ENCODE results near the gene ACOX3. TPM values are rescaled to one million over a fixed set of nuclear protein-coding genes. Genes with fewer than 3 reads are reported as not detected.

ACOX3 gene
- total RNA-seq, 2 experiments from 2014 or later: 13.2 to 13.6 TPM

GRCh38 chr4:8338351-8338961 is 102.1 kb downstream of the ACOX3 start:
- H3K4me3 Mint-ChIP-seq: no peak overlapping the region
- H3K27ac Mint-ChIP-seq: no peak overlapping the region
- no peaks in the 10 kb centered on the region for H3K4me1 Mint-ChIP-seq (ENCODE audit: low read depth)

GRCh38 chr4:8336412-8337075 is 104.0 kb downstream of the ACOX3 start:
- no peak overlapping the region for H3K4me3 Mint-ChIP-seq
- CTCF ChIA-PET: no interaction called here
- H3K27me3 Mint-ChIP-seq (ENCODE audit: low read depth): peaks cover 3% of the 10 kb centered on the region
- DNase-seq: no peak
- no peaks in the 10 kb centered on the region for H3K4me1 Mint-ChIP-seq (ENCODE audit: low read depth)
- POLR2A ChIA-PET: no interaction called here
- no peak overlapping the region for H3K27ac Mint-ChIP-seq
- ATAC-seq: no peak
- H3K9me3 Mint-ChIP-seq (ENCODE audit: insufficient read depth): peaks cover 17% of the 10 kb centered on the region
- H3K36me3 Mint-ChIP-seq (ENCODE audit: low read depth): no peaks in the 10 kb centered on the region

More at GRCh38 chr4:8338351-8338961, 102.1 kb downstream of the ACOX3 start:
- no peaks in the 10 kb centered on the region for H3K36me3 Mint-ChIP-seq (ENCODE audit: low read depth)
- ChIA-PET POLR2A (no interaction called here), CTCF (no interaction called here)
- peaks cover 3% of the 10 kb centered on the region for H3K27me3 Mint-ChIP-seq (ENCODE audit: low read depth)
- no peak for DNase-seq
- no peak for ATAC-seq
- peaks cover 17% of the 10 kb centered on the region for H3K9me3 Mint-ChIP-seq (ENCODE audit: insufficient read depth)

GRCh38 chr4:8335848-8336247 is 104.7 kb downstream of the ACOX3 start:
- DNase-seq: no peak
- POLR2A ChIA-PET: no interaction called here
- Mint-ChIP-seq H3K27me3 (ENCODE audit: low read depth) (peaks cover 3% of the 10 kb centered on the region), H3K4me3 (no peak overlapping the region), H3K36me3 (ENCODE audit: low read depth) (no peaks in the 10 kb centered on the region), H3K9me3 (ENCODE audit: insufficient read depth) (peaks cover 17% of the 10 kb centered on the region), H3K4me1 (ENCODE audit: low read depth) (no peaks in the 10 kb centered on the region), H3K27ac (no peak overlapping the region)
- CTCF ChIA-PET: no interaction called here
- ATAC-seq: no peak

- Mint-ChIP-seq H3K4me1 (ENCODE audit: low read depth) (no peaks in the 10 kb centered on the region), H3K4me3 (no peak overlapping the region), H3K9me3 (ENCODE audit: insufficient read depth) (peaks cover 17% of the 10 kb centered on the region), H3K27me3 (ENCODE audit: low read depth) (peaks cover 3% of the 10 kb centered on the region), H3K36me3 (ENCODE audit: low read depth) (no peaks in the 10 kb centered on the region), H3K27ac (no peak overlapping the region)
- ATAC-seq: no peak
- POLR2A ChIA-PET: no interaction called here
- no peak for DNase-seq
- CTCF ChIA-PET: no interaction called here
Observed at GRCh38 chr4:8334786-8335460, 105.6 kb downstream of the ACOX3 start.

- Mint-ChIP-seq H3K4me1 (ENCODE audit: low read depth) (no peaks in the 10 kb centered on the region), H3K27ac (no peak overlapping the region), H3K27me3 (ENCODE audit: low read depth) (no peaks in the 10 kb centered on the region), H3K36me3 (ENCODE audit: low read depth) (no peaks in the 10 kb centered on the region), H3K9me3 (ENCODE audit: insufficient read depth) (peaks cover 17% of the 10 kb centered on the region), H3K4me3 (no peak overlapping the region)
- ChIA-PET CTCF (no interaction called here), POLR2A (no interaction called here)
- ATAC-seq: no peak
- no peak for DNase-seq
Observed at GRCh38 chr4:8333726-8334460, 106.6 kb downstream of the ACOX3 start.

- POLR2A ChIA-PET: no interaction called here
- H3K36me3 Mint-ChIP-seq (ENCODE audit: low read depth): no peaks in the 10 kb centered on the region
- H3K27ac Mint-ChIP-seq: no peak overlapping the region
- H3K4me1 Mint-ChIP-seq (ENCODE audit: low read depth): no peaks in the 10 kb centered on the region
- H3K4me3 Mint-ChIP-seq: no peak overlapping the region
- H3K27me3 Mint-ChIP-seq (ENCODE audit: low read depth): no peaks in the 10 kb centered on the region
- H3K9me3 Mint-ChIP-seq (ENCODE audit: insufficient read depth): peaks cover 17% of the 10 kb centered on the region
- DNase-seq (no peak), ATAC-seq (no peak)
- CTCF ChIA-PET: no interaction called here
Observed at GRCh38 chr4:8332891-8333331, 107.6 kb downstream of the ACOX3 start.

GRCh38 chr4:8332038-8332857 is 108.3 kb downstream of the ACOX3 start:
- H3K4me1 Mint-ChIP-seq (ENCODE audit: low read depth): no peaks in the 10 kb centered on the region
- ATAC-seq (no peak), DNase-seq (no peak)
- POLR2A ChIA-PET: no interaction called here
- no peak overlapping the region for H3K4me3 Mint-ChIP-seq
- no peaks in the 10 kb centered on the region for H3K27me3 Mint-ChIP-seq (ENCODE audit: low read depth)
- CTCF ChIA-PET: no interaction called here
- H3K9me3 Mint-ChIP-seq (ENCODE audit: insufficient read depth): peaks cover 17% of the 10 kb centered on the region
- no peak overlapping the region for H3K27ac Mint-ChIP-seq
- no peaks in the 10 kb centered on the region for H3K36me3 Mint-ChIP-seq (ENCODE audit: low read depth)

- ATAC-seq: no peak
- ChIA-PET CTCF (no interaction called here), POLR2A (no interaction called here)
- Mint-ChIP-seq H3K4me3 (no peak overlapping the region), H3K27ac (no peak overlapping the region), H3K36me3 (ENCODE audit: low read depth) (no peaks in the 10 kb centered on the region), H3K9me3 (ENCODE audit: insufficient read depth) (peaks cover 13% of the 10 kb centered on the region), H3K27me3 (ENCODE audit: low read depth) (no peaks in the 10 kb centered on the region), H3K4me1 (ENCODE audit: low read depth) (no peaks in the 10 kb centered on the region)
- no peak for DNase-seq
Observed at GRCh38 chr4:8331575-8331955, 109.0 kb downstream of the ACOX3 start.

- ChIA-PET CTCF (no interaction called here), POLR2A (no interaction called here)
- peaks cover 11% of the 10 kb centered on the region for H3K9me3 Mint-ChIP-seq (ENCODE audit: insufficient read depth)
- no peak overlapping the region for H3K4me3 Mint-ChIP-seq
- ATAC-seq (no peak), DNase-seq (no peak)
- H3K27me3 Mint-ChIP-seq (ENCODE audit: low read depth): no peaks in the 10 kb centered on the region
- H3K4me1 Mint-ChIP-seq (ENCODE audit: low read depth): no peaks in the 10 kb centered on the region
- H3K36me3 Mint-ChIP-seq (ENCODE audit: low read depth): no peaks in the 10 kb centered on the region
- no peak overlapping the region for H3K27ac Mint-ChIP-seq
Observed at GRCh38 chr4:8330821-8331574, 109.5 kb downstream of the ACOX3 start.

GRCh38 chr4:8329859-8330761 is 110.4 kb downstream of the ACOX3 start:
- POLR2A ChIA-PET: no interaction called here
- DNase-seq (no peak), ATAC-seq (no peak)
- H3K4me1 Mint-ChIP-seq (ENCODE audit: low read depth): no peaks in the 10 kb centered on the region
- peaks cover 2% of the 10 kb centered on the region for H3K9me3 Mint-ChIP-seq (ENCODE audit: insufficient read depth)
- H3K27me3 Mint-ChIP-seq (ENCODE audit: low read depth): no peaks in the 10 kb centered on the region
- no peaks in the 10 kb centered on the region for H3K36me3 Mint-ChIP-seq (ENCODE audit: low read depth)
- CTCF ChIA-PET: no interaction called here
- H3K27ac Mint-ChIP-seq: no peak overlapping the region
- H3K4me3 Mint-ChIP-seq: no peak overlapping the region

GRCh38 chr4:8329560-8329858 is 111.0 kb downstream of the ACOX3 start:
- no peak overlapping the region for H3K4me3 Mint-ChIP-seq
- POLR2A ChIA-PET: no interaction called here
- no peaks in the 10 kb centered on the region for H3K4me1 Mint-ChIP-seq (ENCODE audit: low read depth)
- CTCF ChIA-PET: no interaction called here
- DNase-seq (no peak), ATAC-seq (no peak)
- no peaks in the 10 kb centered on the region for H3K9me3 Mint-ChIP-seq (ENCODE audit: insufficient read depth)
- H3K27ac Mint-ChIP-seq: no peak overlapping the region
- no peaks in the 10 kb centered on the region for H3K36me3 Mint-ChIP-seq (ENCODE audit: low read depth)
- H3K27me3 Mint-ChIP-seq (ENCODE audit: low read depth): no peaks in the 10 kb centered on the region

Data from activated CD8-positive, alpha-beta T cell treated with anti-CD3 and anti-CD28 coated beads, Interleukin-2, amount 10 ng/mL, durations not matched to agents 7 days and 5 days (primary cell).